Loucy (cell line): ENCODE measurements around the gene ICAM1.

Experiments
- H2AFZ ChIP-seq: fragments of 200-600 bp; sonication (generic); 2 replicates; pipeline ENCODE4 v1.6.0; 2016; ENCODE audit warnings: antibody characterized with exemption, mild to moderate bottlenecking, low read length, moderate library complexity
- H3F3A ChIP-seq: fragments of 200-600 bp; 2 replicates; pipeline ENCODE4 v1.6.0; 2016; ENCODE audit warnings: antibody characterized with exemption, low read depth, mild to moderate bottlenecking
- H3K27me3 ChIP-seq: fragments of 200-600 bp; sonication (generic); 2 replicates; pipeline ENCODE4 v1.6.1; 2014; ENCODE audit warnings: low read length, mild to moderate bottlenecking; ENCODE audit not compliant: insufficient read depth, poor library complexity, severe bottlenecking
- H3K36me3 ChIP-seq: fragments of 200-600 bp; sonication (generic); 2 replicates; pipeline ENCODE4 v1.6.1; 2016; ENCODE audit warnings: low read length; ENCODE audit not compliant: insufficient read depth
- H3K4me1 ChIP-seq: fragments of 200-600 bp; sonication (generic); 2 replicates; pipeline ENCODE4 v1.5.1; 2014; ENCODE audit warnings: low read length, mild to moderate bottlenecking; ENCODE audit not compliant: insufficient read depth, poor library complexity, severe bottlenecking
- H3K4me2 ChIP-seq: fragments of 200-600 bp; sonication (generic); 2 replicates; pipeline ENCODE4 v1.6.0; 2014; ENCODE audit warnings: antibody characterized with exemption, low read length, low read depth, mild to moderate bottlenecking; ENCODE audit not compliant: poor library complexity, severe bottlenecking
- H3K4me3 ChIP-seq: fragments of 200-600 bp; sonication (generic); 2 replicates; pipeline ENCODE4 v1.5.1; 2014; ENCODE audit warnings: low read length, mild to moderate bottlenecking, mixed read lengths; ENCODE audit not compliant: poor library complexity, severe bottlenecking
- H3K79me2 ChIP-seq: fragments of 200-600 bp; sonication (generic); 2 replicates; pipeline ENCODE4 v1.6.1; 2014; ENCODE audit warnings: low read length; ENCODE audit not compliant: insufficient read depth
- H3K9ac ChIP-seq: fragments of 200-600 bp; sonication (generic); 2 replicates; pipeline ENCODE4 v1.6.0; 2014; ENCODE audit warnings: mild to moderate bottlenecking, low read depth, low read length, moderate library complexity; ENCODE audit not compliant: poor library complexity, severe bottlenecking
- H3K9me2 ChIP-seq: fragments of 200-600 bp; sonication (generic); replicated peaks from 2 replicates; pipeline ENCODE4 v1.6.1; 2016; ENCODE audit warnings: low read depth, low read length, mixed read lengths
- H3K9me3 ChIP-seq: fragments of 200-600 bp; sonication (generic); 2 replicates; pipeline ENCODE4 v1.6.1; 2014; ENCODE audit warnings: mild to moderate bottlenecking, antibody characterized with exemption, low read length, low read depth; ENCODE audit not compliant: insufficient read depth
- H4K20me1 ChIP-seq: fragments of 200-600 bp; sonication (generic); 2 replicates; pipeline ENCODE4 v1.6.0; 2014; ENCODE audit warnings: antibody characterized with exemption, low read length, mild to moderate bottlenecking; ENCODE audit not compliant: insufficient read depth, poor library complexity, severe bottlenecking
- EZH2phosphoT487 ChIP-seq: fragments of 200-600 bp; IDR thresholded peaks from 2 replicates; pipeline ENCODE4 v1.6.1; 2018; ENCODE audit warnings: antibody characterized with exemption, mild to moderate bottlenecking, moderate library complexity, borderline replicate concordance
- TF ChIP-seq, protein P1 (sequence below): fragments of 200-600 bp; sonication (generic); conservative IDR thresholded peaks from 2 replicates; pipeline ENCODE4 v1.5.1; 2014; ENCODE audit warnings: mild to moderate bottlenecking, antibody characterized with exemption, low read length

Gene ICAM1

GRCh38 chr19:10259162-10259905 lies 11.6 kb upstream of the ICAM1 start:
- H4K20me1 ChIP-seq, result no peaks in the 10 kb centered on the region
- no peak overlapping the region for H2AFZ ChIP-seq
- H3K4me2 ChIP-seq, result no peak overlapping the region
- no peaks in the 10 kb centered on the region for H3K9me2 ChIP-seq
- no peak overlapping the region for H3K9ac ChIP-seq
- peaks cover 19% of the 10 kb centered on the region; the same call in 1 of the 2 replicates for H3K36me3 ChIP-seq
- no peaks in the 10 kb centered on the region for H3K4me1 ChIP-seq
- no peaks in the 10 kb centered on the region for H3K27me3 ChIP-seq
- H3K4me3 ChIP-seq, result no peak overlapping the region
- no peaks in the 10 kb centered on the region for H3K9me3 ChIP-seq
- H3K79me2 ChIP-seq, result peaks cover 1% of the 10 kb centered on the region; the same call in 1 of the 2 replicates
- no peaks in the 10 kb centered on the region for H3F3A ChIP-seq
- no peak for TF ChIP-seq EZH2phosphoT487
- TF ChIP-seq, protein P1, sequence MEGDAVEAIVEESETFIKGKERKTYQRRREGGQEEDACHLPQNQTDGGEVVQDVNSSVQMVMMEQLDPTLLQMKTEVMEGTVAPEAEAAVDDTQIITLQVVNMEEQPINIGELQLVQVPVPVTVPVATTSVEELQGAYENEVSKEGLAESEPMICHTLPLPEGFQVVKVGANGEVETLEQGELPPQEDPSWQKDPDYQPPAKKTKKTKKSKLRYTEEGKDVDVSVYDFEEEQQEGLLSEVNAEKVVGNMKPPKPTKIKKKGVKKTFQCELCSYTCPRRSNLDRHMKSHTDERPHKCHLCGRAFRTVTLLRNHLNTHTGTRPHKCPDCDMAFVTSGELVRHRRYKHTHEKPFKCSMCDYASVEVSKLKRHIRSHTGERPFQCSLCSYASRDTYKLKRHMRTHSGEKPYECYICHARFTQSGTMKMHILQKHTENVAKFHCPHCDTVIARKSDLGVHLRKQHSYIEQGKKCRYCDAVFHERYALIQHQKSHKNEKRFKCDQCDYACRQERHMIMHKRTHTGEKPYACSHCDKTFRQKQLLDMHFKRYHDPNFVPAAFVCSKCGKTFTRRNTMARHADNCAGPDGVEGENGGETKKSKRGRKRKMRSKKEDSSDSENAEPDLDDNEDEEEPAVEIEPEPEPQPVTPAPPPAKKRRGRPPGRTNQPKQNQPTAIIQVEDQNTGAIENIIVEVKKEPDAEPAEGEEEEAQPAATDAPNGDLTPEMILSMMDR, result peak; percentile 69

GRCh38 chr19:10260141-10260584 lies 10.8 kb upstream of the ICAM1 start:
- no peak for TF ChIP-seq EZH2phosphoT487
- TF ChIP-seq, protein P1, result no peak
- no peaks in the 10 kb centered on the region for H3K79me2 ChIP-seq
- H3K36me3 ChIP-seq, result peaks cover 19% of the 10 kb centered on the region; the same call in 1 of the 2 replicates
- H3K4me2 ChIP-seq, result no peak overlapping the region
- no peak overlapping the region for H3K4me3 ChIP-seq
- H3K4me1 ChIP-seq, result no peaks in the 10 kb centered on the region
- no peak overlapping the region for H2AFZ ChIP-seq
- no peaks in the 10 kb centered on the region for H3K9me3 ChIP-seq
- H3F3A ChIP-seq, result no peaks in the 10 kb centered on the region
- no peaks in the 10 kb centered on the region for H3K9me2 ChIP-seq
- H4K20me1 ChIP-seq, result no peaks in the 10 kb centered on the region
- H3K9ac ChIP-seq, result no peak overlapping the region
- H3K27me3 ChIP-seq, result no peaks in the 10 kb centered on the region

DNA sequence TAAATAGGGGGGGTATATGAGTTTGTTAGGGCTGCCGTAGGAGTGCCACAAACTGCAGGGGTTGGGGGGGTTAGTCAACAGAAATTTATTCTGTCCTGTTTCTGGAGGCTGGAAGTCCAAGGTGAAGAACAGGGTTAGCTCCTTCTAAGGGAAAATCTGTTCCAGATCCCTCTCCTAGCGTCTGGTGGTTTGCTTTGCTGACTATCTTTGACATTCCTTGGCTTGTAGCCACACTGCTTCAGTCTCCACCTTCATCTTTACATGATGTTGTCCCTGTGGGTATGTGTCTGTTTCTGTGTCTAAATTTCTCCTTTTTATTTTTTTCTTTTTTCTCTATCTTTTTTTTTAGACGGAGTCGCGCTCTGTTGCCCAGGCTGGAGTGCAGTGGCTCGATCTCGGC lies 8.1 kb upstream of the ICAM1 start:
- H3K4me1 ChIP-seq, result no peaks in the 10 kb centered on the region
- no peak overlapping the region for H3K4me2 ChIP-seq
- H3K36me3 ChIP-seq, result peaks cover 9% of the 10 kb centered on the region; the same call in 1 of the 2 replicates
- H3K9ac ChIP-seq, result no peak overlapping the region
- no peak overlapping the region for H2AFZ ChIP-seq
- no peak for TF ChIP-seq EZH2phosphoT487
- TF ChIP-seq, protein P1, result no peak
- no peaks in the 10 kb centered on the region for H3K79me2 ChIP-seq
- H3F3A ChIP-seq, result no peaks in the 10 kb centered on the region
- H4K20me1 ChIP-seq, result no peaks in the 10 kb centered on the region
- H3K9me2 ChIP-seq, result no peaks in the 10 kb centered on the region
- H3K27me3 ChIP-seq, result no peaks in the 10 kb centered on the region
- H3K9me3 ChIP-seq, result no peaks in the 10 kb centered on the region
- no peak overlapping the region for H3K4me3 ChIP-seq
